Measurements from ENCODE around the gene NEURL1B. TPM values are rescaled to one million over a fixed set of nuclear protein-coding genes. Genes with fewer than 3 reads are reported as not detected.

NEURL1B gene
- polyA plus RNA-seq, 1 of the 3 experiments (the other 2 are of a cell fraction): 2.8 TPM

- 83% methylated on average over 22 of the region's 22 CpGs for WGBS (ENCODE audit: low lambda C conversion rate)
- Histone ChIP-seq H3K4me1 (ENCODE audit: control insufficient read depth in 1 of 2, insufficient read depth in 2 of 2, low read depth in 1 of 2, low read length in 1 of 2) (peaks cover 5% of the 10 kb centered on the region in 2 experiments; a peak in 2 of 4 replicates), H3K4me3 (ENCODE audit: low read depth in 2 of 2, low read length in 1 of 2) (no peak overlapping the region), H4K20me1 (ENCODE audit: insufficient read depth) (no peaks in the 10 kb centered on the region), H3K9ac (no peak overlapping the region), H3K9me3 (no peaks in the 10 kb centered on the region), H2AFZ (ENCODE audit: low read depth) (no peak overlapping the region), H3K36me3 (replicated peaks in 1 of 2; ENCODE audit: control insufficient read depth in 1 of 2, insufficient read depth in 2 of 2, low read length in 1 of 2) (no peaks in the 10 kb centered on the region), H3F3A (replicated peaks; ENCODE audit: insufficient read depth) (no peaks in the 10 kb centered on the region), H3K79me2 (ENCODE audit: insufficient read depth) (no peaks in the 10 kb centered on the region), H3K27me3 (ENCODE audit: insufficient read depth) (no peaks in the 10 kb centered on the region), H3K27ac (ENCODE audit: low read depth in 2 of 2, low read length in 1 of 2) (no peak overlapping the region), H3K4me2 (no peak overlapping the region), H3K9me2 (no peaks in the 10 kb centered on the region)
- ChIA-PET CTCF (interaction anchor here (0.7 to 2.9 kb wide), 13 partner anchors 8 to 235 kb away, joined by 3 to 14 read pairs (median 4); partner anchors contain the start of genes DUSP1 and RPL26L1), POLR2A (no interaction called here)
- no peak for DNase-seq
- TF ChIP-seq RAD21 (IDR thresholded peaks at IDR 0.05; ENCODE audit: low read length): no peak
- no peak for TF ChIP-seq FOXM1 (IDR thresholded peaks at IDR 0.05; ENCODE audit: low read depth)
- no peak for TF ChIP-seq PBX3 (IDR thresholded peaks at IDR 0.05)
- no peak for TF ChIP-seq POLR2AphosphoS5 (IDR thresholded peaks at IDR 0.05; ENCODE audit: low read depth, low read length)
- TF ChIP-seq EZH2phosphoT487 (IDR thresholded peaks at IDR 0.05; ENCODE audit: borderline replicate concordance, low read depth): no peak
- TF ChIP-seq TAF1 (IDR thresholded peaks at IDR 0.05; ENCODE audit: borderline replicate concordance, low read depth, low read length): no peak
- no peak for TF ChIP-seq GATA2 (CRISPR knock-in tag; IDR thresholded peaks at IDR 0.05)
- TF ChIP-seq, protein P1, sequence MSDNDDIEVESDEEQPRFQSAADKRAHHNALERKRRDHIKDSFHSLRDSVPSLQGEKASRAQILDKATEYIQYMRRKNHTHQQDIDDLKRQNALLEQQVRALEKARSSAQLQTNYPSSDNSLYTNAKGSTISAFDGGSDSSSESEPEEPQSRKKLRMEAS (IDR thresholded peaks at IDR 0.05; ENCODE audit: low read depth): no peak
- TF ChIP-seq RXRA (IDR thresholded peaks at IDR 0.05; ENCODE audit: borderline replicate concordance, low read depth): no peak
- TF ChIP-seq CTCF (IDR thresholded peaks at IDR 0.05): no peak
- no peak for TF ChIP-seq EP300 (IDR thresholded peaks at IDR 0.05; ENCODE audit: borderline replicate concordance in 1 of 2, low read depth in 1 of 2, low read length in 1 of 2)
Measured at GRCh38 chr5:172724242-172725183, 83.5 kb downstream of the NEURL1B start.

DNA sequence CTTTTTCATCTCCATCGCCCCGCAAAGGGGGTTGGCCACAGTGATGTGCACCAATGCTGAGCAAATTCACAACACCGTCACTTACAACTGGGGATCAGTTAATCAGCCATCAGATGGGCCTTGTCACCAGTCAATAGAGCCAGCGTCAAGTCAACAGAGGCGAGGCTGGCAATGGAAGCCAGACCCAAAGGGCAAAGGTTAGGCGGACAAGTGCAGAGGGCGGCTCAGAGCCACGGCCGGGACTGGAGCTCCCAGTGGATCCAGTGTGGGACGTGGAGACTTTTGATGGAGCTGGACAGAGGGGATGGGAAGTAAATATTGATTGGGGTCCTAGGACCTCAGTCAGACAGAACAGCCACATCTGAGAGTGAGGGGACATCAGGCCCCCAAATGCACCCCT, 84.2 kb downstream of the NEURL1B start:
- H2AFZ ChIP-seq (ENCODE audit: low read depth): no peak overlapping the region
- ChIA-PET CTCF (interaction anchor here (1.2 to 2.9 kb wide), 8 partner anchors 8 to 209 kb away, joined by 3 to 14 read pairs (median 5); no protein-coding TSS in a partner anchor), POLR2A (no interaction called here)
- H3K4me3 ChIP-seq (ENCODE audit: low read depth in 2 of 2, low read length in 1 of 2): no peak overlapping the region
- H3K27ac ChIP-seq (ENCODE audit: low read depth in 2 of 2, low read length in 1 of 2): no peak overlapping the region
- no peaks in the 10 kb centered on the region for H3K9me3 ChIP-seq
- no peaks in the 10 kb centered on the region for H3K36me3 ChIP-seq (replicated peaks in 1 of 2; ENCODE audit: control insufficient read depth in 1 of 2, insufficient read depth in 2 of 2, low read length in 1 of 2)
- H3K9me2 ChIP-seq: no peaks in the 10 kb centered on the region
- H3K27me3 ChIP-seq (ENCODE audit: insufficient read depth): no peaks in the 10 kb centered on the region
- H3K9ac ChIP-seq: no peak overlapping the region
- H4K20me1 ChIP-seq (ENCODE audit: insufficient read depth): no peaks in the 10 kb centered on the region
- DNase-seq: no peak
- H3F3A ChIP-seq (replicated peaks; ENCODE audit: insufficient read depth): no peaks in the 10 kb centered on the region
- 92% methylated on average over 10 of the region's 10 CpGs for WGBS (ENCODE audit: low lambda C conversion rate)
- H3K4me1 ChIP-seq (ENCODE audit: control insufficient read depth in 1 of 2, insufficient read depth in 2 of 2, low read depth in 1 of 2, low read length in 1 of 2): peaks cover 5% of the 10 kb centered on the region in 2 experiments; a peak in 2 of 4 replicates
- H3K79me2 ChIP-seq (ENCODE audit: insufficient read depth): no peaks in the 10 kb centered on the region
- no peak overlapping the region for H3K4me2 ChIP-seq
- TF ChIP-seq SMC3 (IDR thresholded peaks at IDR 0.05; ENCODE audit: low read depth, low read length) (no peak), TCF12 (IDR thresholded peaks at IDR 0.05) (no peak), CHD2 (IDR thresholded peaks at IDR 0.05; ENCODE audit: low read length, partially characterized antibody) (no peak), NFIC (IDR thresholded peaks at IDR 0.05; ENCODE audit: borderline replicate concordance) (no peak), REST (IDR thresholded peaks at IDR 0.05; ENCODE audit: low read depth, low read length) (no peak), YY1 (IDR thresholded peaks at IDR 0.05; ENCODE audit: low read depth) (no peak), EP300 (IDR thresholded peaks at IDR 0.05; ENCODE audit: borderline replicate concordance in 1 of 2, low read depth in 1 of 2, low read length in 1 of 2) (no peak), MXI1 (IDR thresholded peaks at IDR 0.05; ENCODE audit: low read depth, low read length) (no peak), FOXM1 (IDR thresholded peaks at IDR 0.05; ENCODE audit: low read depth) (no peak), JUND (IDR thresholded peaks at IDR 0.05) (no peak)
- TF ChIP-seq, protein P1 (IDR thresholded peaks at IDR 0.05; ENCODE audit: low read depth): no peak
